NCI-H2196 treated with DMSO at 0.1 percent for 48 hours (cell line): ENCODE data around the gene ZCCHC14.
"Not testable (repeated sequence)": the region's sequence is repeated elsewhere in the genome, so short reads cannot be mapped to it uniquely, and the experiment has no call there.

Experiments
- DNase-seq: peaks from one replicate; lab custom pipeline; 2025; ENCODE audit not compliant: unreplicated experiment; lab: John Stamatoyannopoulos, UW

ZCCHC14 gene

GRCh38 chr16:87412371-87412995, 80.3 kb downstream of the ZCCHC14 start:
- no peak for DNase-seq

GRCh38 chr16:87411375-87412271, 81.2 kb downstream of the ZCCHC14 start:
- no peak for DNase-seq

- no peak for DNase-seq
Observed at GRCh38 chr16:87410968-87411367, 81.9 kb downstream of the ZCCHC14 start.

- DNase-seq: no peak
Observed at GRCh38 chr16:87410530-87410929, 82.3 kb downstream of the ZCCHC14 start.

GRCh38 chr16:87409781-87410180, 83.0 kb downstream of the ZCCHC14 start:
- DNase-seq: no peak

- DNase-seq: no peak
Observed at GRCh38 chr16:87409153-87409552, 83.7 kb downstream of the ZCCHC14 start.

GRCh38 chr16:87407511-87408112, 85.2 kb downstream of the ZCCHC14 start:
- DNase-seq: no peak

GRCh38 chr16:87406495-87407088, 86.2 kb downstream of the ZCCHC14 start:
- no peak for DNase-seq

GRCh38 chr16:87404764-87405625, 87.8 kb downstream of the ZCCHC14 start:
- no peak for DNase-seq

GRCh38 chr16:87395181-87395842, 97.5 kb downstream of the ZCCHC14 start:
- DNase-seq: no peak

GRCh38 chr16:87393680-87394055, 99.2 kb downstream of the ZCCHC14 start:
- DNase-seq: no peak

GRCh38 chr16:87392821-87393679, 99.8 kb downstream of the ZCCHC14 start:
- DNase-seq: no peak

- peak; percentile 72 for DNase-seq
Observed at GRCh38 chr16:87391950-87392820, 100.6 kb downstream of the ZCCHC14 start, which contains the start of gene MAP1LC3B. Gene MAP1LC3B (plus strand): TSS chr16:87392336. CDS start chr16:87392428, 92 bp downstream.

GRCh38 chr16:87391324-87391949, 101.4 kb downstream of the ZCCHC14 start:
- DNase-seq: no peak

GRCh38 chr16:87390641-87391323, 102.0 kb downstream of the ZCCHC14 start:
- no peak for DNase-seq

- DNase-seq: not testable (repeated sequence)
Observed at GRCh38 chr16:87389914-87390313, 102.9 kb downstream of the ZCCHC14 start.

GRCh38 chr16:87389245-87389644, 103.6 kb downstream of the ZCCHC14 start:
- no peak for DNase-seq
